Kidney glomerular epithelial cell (primary cell): ENCODE measurements around the gene INHBB.
"Not testable (repeated sequence)": the region's sequence is repeated elsewhere in the genome, so short reads cannot be mapped to it uniquely, and the experiment has no call there.

Experiments used
- DNase-seq: peaks from one replicate; lab custom pipeline; 2025; lab: John Stamatoyannopoulos, UW

Gene INHBB

DNA sequence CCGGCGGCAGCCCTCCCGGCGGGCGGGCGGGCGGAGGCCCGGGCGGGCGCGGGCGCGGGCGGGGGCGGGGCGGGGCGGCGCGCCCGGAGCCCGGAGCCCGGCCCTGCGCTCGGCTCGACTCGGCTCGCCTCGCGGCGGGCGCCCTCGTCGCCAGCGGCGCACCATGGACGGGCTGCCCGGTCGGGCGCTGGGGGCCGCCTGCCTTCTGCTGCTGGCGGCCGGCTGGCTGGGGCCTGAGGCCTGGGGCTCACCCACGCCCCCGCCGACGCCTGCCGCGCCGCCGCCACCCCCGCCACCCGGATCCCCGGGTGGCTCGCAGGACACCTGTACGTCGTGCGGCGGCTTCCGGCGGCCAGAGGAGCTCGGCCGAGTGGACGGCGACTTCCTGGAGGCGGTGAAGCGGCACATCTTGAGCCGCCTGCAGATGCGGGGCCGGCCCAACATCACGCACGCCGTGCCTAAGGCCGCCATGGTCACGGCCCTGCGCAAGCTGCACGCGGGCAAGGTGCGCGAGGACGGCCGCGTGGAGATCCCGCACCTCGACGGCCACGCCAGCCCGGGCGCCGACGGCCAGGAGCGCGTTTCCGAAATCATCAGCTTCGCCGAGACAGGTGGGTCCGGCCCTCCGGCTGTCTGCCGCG lies at the start of gene INHBB:
Gene INHBB (plus strand): TSS at position 111 of the 641 bp plus-strand sequence. CDS start 53 bp downstream, at position 164.
- DNase-seq = no peak

DNA sequence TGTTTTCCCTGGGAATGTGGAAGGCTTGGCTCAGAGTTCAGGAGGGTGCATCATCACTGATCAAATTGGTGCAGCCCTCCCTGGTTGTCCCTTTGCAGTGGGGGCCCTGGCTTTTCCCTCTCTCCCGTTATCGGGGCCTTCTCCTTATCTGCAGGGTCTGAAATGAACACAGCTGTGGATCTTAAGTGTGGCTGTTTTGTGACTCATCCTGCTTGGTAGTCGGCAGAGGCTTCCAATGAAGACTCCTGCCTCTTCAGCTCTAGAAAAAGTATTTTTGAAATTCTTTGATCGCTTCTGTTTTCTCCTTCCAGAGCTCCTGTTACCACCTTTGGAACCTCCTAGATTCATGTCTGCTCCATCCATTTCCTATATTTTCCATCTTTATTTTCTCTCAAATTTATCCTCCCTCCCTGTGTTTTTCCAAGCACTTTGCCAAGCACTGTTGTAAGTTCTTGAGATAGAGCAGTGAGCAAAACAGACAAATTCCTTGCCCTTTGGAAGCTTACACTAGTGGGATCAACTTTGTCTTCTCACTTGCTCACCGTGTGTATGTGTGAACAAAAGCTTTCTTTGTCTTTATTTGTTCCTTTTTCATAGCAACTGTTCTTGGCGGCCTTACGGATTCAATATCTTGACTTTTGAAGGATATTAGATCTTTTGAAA lies 47.6 kb upstream of the INHBB start:
- DNase-seq = no peak

DNA sequence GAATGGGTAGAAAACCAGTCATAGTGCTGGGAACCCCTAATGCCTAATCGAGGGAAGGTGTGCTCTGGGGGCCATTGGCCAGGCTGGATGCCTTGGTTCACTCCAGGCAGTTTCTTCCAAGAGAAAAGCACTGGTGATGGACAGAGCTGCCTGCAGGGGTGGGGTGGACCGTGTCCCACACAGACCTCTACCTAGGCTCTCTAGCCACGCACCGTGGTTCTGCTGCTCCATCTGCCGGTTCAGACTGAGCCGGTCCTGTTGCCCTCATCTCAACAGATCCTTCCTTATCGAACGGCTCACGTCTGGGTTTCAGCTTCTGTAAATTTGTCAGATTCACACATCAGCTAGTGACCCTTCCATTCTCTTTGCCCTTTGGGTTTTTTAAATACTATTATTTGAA lies 46.9 kb upstream of the INHBB start:
- DNase-seq = no peak

DNA sequence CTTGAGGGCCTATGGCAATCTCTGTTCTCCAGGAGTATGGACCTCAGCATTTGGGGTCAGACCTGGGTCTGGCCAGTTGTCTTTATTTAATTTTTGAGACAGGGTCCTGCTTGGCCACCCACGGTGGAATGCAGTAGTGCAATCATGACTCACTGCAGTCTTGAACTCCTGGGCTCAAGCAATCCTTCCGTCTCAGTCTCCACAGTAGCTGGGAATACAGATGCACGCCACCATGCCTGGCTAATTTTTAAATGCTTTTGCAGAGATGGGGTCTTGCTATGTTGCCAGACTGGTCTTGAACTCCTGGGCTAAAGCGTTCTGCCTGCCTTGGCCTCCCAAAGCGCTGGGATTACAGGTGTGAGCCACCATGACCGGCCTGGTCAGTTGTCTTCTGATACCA lies 46.4 kb upstream of the INHBB start:
- DNase-seq = no peak

DNA sequence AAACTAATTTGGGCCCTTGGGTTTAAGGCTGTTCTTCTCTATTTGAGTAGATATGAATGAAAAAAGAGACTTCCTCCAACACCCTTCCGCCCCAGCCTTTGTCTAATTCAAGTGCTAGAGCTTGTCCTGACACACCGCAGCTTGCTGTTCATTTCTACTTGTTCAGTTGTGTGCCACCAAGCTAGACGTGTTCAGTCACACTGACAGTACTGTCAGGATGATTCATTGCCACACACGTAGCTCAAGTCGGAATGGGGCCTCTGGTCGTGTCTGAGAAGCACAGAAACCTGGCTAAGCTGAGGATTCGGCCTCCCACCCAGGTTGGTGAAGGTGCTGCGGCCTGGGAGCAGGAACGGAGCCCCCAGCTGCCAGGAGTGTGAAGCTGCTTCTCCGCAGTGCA lies 45.6 kb upstream of the INHBB start:
- DNase-seq = no peak

DNA sequence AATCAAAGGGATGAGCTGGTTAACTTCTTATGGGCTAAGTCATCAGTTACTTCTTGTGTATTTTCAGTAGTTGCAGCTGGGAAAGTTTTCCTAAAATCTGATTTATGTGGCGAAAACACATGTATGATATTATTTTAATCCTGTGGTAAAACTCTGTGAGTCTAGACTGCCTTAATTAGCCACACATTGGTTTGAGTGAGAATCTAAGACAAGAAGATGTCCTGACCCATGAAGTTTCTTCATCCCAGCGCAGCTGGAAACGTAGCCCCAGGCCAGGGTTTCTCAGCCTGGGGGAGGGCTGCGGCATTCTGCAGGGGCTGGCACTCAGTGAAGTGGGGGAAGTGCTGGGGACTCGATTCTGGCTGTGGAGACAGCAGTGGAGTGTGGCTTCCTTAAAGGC lies 44.7 kb upstream of the INHBB start:
- no peak for DNase-seq

DNA sequence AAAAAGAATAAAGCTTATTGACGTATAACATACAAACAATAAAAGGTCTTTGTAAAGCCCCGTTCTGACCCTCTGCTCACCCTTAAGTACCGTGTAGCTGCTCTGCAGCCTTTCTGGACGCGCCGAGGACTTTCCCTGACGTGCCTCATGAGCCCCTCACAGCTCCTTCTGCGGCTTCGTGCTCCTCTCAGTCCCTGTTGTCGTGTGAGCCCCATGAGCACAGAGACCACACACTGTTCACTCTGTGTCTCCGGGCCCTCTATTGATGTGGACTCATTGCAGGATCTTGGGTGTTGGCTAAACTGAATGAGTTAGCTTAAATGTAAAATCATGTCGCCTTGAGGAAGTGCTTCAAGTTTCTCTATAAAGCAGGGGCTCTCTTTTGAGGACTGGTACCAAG lies 43.6 kb upstream of the INHBB start:
- DNase-seq = no peak

DNA sequence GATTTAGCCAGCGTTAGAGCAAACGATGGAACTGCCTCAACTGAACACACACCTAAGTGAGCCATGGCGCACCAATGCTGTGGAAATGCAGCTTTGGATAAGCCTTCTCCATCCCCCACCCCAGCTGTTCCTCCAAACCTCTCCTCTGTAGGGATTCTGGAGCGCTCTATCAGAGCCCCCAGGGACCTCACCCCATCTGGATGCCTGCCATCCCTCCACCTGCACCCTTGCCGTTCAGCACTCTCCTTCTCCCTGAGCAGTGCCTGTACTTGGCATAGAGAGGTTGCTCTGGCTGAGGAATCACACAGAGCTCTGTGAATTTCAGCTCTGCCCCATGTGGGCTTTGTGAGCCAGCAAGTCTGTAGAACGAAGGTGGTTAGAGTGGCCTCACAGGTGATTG lies 42.8 kb upstream of the INHBB start:
- DNase-seq = no peak

DNA sequence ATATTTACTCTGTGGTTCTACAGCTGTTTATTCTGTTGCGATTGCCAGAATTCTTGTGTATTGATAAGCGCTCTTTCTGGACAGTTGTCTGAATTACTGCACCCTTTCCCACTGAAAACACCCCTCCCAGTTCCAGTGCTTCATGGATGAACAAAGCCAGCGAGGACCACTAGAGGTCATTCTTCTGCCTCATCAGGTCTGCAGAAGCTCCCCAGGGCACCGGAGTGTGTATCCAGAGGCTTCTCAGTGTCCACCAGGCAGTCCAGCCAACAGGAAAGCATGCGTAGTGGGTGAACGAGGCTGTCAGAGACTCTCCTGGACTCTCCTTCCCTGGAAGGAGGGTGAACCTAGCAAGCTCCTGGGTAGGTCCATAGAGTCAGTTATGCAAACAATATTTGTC lies 40.6 kb upstream of the INHBB start:
- DNase-seq = no peak

DNA sequence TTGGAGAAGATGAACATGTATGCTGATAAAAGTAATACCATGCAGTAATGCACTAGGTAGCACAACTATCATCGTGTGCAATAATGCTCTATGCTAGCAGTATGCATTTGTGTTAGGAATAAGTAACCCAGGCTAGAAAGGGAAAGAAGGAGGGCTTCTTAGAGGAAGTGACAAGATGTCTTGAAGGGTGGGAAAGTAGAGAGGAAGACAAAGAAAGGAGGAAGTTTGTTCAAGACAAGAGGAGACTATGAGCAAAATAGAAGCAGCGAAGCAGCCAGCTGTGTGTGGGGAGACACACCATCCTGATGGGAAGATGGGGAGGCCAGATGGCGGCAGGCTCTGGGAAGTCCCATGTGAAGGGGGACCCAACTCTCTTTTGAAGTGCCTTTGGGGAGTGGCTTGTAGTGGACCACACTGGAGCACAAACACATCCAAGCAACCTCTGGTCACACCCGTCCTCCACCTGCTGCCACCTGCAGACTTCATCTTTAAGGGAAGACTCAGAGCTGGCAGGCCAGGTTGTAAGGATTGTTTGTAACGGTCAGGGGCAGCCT lies 39.9 kb upstream of the INHBB start:
- DNase-seq = no peak

DNA sequence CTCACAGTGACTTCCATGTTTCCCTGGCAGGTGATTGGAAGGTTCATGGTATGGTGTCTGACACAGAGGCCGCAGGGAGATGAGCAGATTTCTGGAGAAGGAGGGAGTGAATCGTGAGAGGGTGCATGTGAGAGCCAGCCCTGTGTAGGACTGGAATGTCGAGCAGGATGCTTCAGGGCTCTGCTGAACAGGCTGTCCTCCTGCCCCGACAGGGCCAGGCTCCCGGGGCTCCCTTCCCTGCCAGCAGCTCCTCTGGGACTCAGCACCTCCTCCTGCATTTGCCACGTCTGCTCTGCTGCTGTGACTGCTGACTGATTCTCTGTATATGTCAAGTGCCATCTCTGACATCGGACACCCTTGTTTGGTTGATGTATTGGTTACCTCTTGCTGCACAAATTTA lies 38.5 kb upstream of the INHBB start:
- no peak for DNase-seq

DNA sequence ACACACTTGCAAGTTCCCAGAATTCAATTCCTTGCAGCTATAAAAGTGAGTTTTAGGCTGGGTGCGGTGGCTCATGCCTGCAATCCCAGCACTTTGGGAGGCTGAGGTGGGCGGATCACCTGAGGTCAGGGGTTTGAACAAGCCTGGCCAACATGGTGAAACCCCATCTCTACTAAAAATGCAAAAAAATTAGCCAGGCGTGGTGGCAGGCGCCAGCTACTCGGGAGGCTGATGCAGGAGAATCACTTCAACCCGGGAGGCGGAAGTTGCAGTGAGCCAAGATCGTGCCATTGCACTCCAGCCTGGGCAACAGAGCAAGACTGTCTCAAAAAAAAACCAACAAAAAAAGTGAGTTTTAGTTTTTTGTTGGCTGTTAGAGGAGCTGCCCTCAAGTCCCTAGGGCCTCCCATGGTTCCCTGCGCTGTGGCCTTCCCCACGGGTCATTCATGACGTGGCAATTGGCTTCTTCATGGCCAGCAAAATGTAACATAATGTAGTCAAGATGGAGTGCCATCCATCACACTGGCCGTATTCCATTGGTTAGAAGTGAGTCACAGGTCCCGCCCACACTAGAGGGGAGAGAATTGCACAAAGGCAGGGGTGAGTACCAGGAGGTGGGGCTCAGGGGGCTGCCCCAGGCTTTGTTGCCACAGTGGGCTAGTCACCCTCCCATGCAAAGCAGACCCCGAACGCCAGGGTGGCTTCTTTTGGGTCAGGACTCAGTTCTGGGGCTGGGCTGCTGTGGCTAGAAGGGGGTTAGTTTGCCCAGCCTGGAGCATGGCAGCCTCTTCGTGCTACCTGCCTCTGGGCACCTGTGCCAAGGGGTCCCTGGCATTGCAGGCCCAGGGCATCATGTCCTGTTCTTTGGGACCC lies 37.7 kb upstream of the INHBB start:
- DNase-seq = no peak

DNA sequence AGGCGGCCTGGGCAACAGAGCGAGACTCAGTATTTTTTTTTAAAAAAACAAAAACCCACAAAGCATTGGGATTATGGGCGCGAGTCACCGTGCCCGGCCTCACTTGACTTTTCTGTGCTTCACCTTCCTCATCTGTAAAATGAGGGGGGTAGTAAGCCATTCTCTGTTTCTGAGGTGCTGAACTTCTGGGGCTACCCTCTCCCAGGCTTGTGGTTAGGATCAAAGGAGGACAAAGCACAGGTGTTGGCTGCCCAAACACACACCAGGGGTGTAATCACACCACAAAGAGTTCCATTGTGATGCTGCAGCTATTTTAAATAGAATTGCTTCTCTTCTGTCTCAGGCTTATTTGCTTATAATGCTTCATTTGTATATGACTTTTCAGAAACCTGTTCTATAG lies 35.8 kb upstream of the INHBB start:
- DNase-seq = no peak

DNA sequence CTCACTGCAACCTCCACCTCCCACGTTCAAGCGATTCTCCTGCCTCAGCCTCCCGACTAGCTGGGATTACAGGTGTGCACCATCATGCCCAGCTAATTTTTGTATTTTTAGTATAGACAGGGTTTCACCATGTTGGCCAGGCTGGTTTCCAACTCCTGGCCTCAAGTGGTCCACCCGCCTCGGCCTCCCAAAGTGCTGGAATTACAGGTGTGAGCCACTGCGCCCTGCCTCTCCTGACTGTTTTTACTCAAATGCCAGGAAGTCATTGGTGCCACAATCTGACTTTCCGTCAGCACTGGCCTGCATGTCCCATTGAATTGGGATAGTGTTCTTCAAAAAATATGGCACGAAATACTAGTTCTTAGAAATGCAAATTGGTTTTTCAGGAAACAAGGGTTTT lies 35.1 kb upstream of the INHBB start:
- not testable (repeated sequence) for DNase-seq

DNA sequence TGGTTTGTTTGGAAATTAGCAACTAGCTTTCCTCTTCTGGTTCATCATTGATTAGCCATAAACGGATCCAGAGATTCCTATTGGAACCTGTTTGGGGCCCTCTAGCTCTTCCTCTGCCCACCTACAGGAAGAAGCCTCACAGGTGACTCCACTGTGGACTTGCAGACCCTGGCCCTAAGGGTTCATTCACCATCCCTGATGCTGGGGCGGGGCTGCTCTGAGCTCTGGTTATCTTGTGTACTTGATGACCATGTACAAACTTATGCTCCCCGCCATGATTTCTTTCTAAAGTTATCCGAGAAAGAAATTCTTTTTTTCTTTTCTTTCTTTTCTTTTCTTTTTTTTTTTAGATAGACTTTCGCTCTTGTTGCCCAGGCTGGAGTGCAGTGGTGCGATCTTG lies 33.9 kb upstream of the INHBB start:
- no peak for DNase-seq

DNA sequence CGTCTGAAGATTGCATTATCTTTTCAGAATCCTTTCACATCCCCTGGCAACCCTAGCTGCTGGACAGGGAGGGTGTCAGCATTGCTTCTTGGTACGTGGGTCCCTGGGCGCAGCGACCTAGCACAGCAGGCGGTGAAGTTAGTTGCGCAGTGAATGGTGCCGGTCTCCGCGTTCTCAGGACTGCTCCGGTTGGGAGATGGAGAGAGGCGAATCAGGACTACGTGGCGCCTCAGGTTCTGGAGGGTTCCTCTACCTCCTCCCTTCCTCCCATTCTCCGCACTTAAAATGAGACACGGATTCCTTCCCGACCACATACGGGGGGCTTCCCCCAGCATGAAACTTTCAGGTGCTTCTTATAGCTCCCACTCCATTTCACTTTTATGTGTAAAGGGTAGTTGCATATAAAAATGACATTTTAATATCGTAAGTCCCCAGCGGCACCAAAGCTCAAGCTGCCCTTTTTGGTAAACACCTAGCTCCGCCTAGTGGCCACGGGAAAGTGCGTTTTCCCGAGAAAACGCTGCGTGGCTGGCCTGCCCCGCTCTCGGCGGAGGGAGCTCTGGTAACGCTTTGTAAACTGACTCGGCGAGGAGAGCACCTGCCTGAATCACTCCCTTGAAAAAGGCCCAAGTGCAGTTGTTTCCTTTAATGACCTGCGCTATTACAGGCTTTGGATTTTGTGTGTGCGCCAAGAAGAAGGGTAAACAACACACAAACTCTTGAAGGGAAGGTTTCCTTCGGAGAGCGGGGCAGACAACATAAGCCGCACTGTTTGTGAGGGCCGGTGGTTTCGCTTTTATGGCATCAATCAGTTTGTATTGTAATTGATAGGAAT lies 32.9 kb upstream of the INHBB start:
- peak; percentile 64 for DNase-seq

DNA sequence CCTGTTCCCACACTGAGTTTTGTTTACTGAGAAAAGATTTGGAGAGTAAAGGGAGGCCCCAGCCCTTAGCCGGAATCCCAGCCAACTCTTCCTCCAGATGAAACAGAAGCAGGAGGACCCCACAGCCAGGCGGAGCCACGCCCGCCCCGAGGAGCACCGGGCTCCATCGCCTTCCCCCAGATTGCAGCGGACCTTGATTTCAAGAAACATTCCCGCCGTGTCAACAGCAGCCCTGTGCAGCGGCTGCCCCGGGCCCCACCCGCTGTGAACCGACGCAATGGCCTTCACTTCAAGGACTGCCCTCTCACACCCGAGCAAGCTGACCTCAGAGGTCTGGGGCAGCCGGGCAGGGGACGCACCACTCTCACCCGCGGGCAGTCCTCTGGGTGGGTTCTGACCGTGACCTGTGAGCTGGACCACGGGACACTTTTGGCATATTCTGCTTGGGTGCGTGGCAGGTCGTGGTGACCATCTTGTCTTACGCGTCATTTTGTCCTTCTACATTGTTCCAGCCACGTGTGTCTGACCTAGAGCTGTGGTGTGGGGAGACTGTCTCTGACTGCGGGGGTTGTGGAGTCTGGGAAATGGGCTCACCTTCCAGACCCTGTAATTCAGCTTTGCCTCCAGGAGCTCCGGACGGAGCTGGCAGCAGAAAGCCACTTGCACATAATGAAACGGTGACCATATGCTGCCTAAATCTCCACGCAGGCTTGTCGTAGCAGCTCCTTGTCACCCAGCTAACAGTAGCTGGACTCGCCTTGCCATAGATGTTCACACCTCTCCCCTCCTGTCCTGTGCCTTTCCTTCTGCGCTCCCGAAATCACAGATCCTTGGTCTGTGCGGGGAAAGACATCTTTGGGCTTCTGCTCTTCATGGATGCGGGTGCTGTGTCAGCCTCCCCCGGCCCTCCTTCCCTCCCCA lies 32.0 kb upstream of the INHBB start:
- no peak for DNase-seq

DNA sequence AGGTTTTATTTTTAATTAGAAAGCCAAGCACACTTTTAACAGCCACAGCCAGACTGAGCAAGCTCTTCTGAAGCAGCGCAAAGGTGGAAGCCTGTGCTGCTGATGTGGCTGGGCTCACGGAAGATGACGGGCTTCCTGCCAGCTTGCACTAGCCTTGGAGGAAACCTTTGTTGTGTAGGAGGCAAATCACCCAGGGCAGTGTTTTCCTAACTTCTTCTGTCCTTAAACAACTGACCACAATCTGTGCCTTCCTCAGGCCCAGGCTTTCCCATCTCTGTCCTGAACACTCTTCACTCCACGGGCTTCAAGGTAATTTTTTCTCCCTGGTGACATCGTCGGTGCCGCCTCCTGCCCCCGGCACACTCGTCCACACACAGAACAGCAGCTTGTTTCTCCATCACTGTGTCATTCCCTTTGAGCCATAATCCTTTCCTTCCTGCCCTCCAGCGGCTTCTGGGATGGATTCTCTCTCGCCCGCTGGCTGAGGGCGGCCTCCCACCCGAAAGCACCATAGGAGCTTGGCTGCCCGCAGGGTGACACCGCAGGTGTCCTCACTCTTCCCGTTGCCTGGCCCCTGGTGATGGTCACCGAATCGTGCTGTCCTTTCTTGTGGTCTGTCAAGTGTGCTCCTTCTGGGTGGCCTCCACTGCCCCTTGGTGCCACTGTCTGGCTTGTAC lies 31.1 kb upstream of the INHBB start:
- peak; percentile 16 for DNase-seq

DNA sequence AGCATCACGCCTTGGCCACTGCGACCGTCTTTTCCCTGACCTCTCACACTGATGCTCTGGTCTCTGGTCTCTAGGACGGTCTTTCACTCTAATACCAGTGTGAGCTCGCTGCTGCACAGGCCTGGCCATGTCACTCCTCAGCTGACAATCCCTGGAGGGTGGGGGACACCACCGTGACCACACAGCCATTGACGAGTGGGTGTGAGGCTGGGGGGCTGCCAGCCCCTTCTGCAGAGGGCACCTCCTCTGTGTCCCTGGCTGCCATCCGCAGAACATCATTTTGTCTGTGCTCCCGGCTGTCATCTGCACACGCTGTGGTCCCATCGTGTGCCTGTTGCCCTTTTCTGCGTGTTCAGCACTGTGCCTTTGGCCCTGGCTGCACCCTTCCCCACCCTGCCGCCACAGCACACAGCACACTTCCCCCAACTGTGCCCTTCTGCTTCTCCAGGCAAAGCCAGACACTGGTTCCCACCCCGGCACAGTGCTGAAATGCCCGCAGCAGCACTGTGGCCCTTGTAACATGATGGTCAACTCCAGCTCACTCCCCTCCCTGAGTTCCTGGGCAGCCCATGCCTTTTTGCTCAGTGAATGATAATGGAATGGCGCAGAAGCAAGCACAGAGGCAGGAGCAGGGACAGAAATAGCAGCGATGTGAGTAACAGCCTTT lies 30.4 kb upstream of the INHBB start:
- no peak for DNase-seq

DNA sequence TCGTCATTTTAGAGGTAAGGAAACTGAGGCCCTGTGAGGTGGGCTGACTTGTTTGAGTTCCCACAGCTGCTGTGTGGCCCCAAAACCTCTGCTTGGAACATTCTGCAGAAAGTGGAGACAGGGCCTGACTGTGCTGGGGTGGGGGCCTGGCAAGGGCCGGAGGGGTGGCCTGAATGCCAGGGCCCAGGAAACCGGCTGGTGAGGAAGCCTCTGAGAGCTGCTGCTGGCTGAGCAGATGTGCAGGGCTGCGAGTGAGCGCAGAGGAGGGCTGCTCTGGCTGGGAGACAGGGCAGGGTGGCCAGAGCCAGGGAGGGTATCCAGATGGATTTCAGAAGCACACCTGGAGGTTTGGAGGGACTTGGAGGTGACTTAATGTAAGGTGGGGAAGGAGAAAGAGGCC lies 29.9 kb upstream of the INHBB start:
- no peak for DNase-seq
